ENCODE results near the gene FAM180A. TPM values are rescaled to one million over a fixed set of nuclear protein-coding genes. Genes with fewer than 3 reads are reported as not detected.

Gene FAM180A
- polyA plus RNA-seq, 1 of the 3 experiments (the other 2 are of a cell fraction), result 0.08 TPM

- H3K27me3 ChIP-seq (ENCODE audit: insufficient read depth), result no peaks in the 10 kb centered on the region
- no peak overlapping the region for H3K9ac ChIP-seq
- no peak overlapping the region for H2AFZ ChIP-seq (ENCODE audit: low read depth)
- H3K36me3 ChIP-seq (replicated peaks in 1 of 2; ENCODE audit: control insufficient read depth in 1 of 2, insufficient read depth in 2 of 2, low read length in 1 of 2), result no peaks in the 10 kb centered on the region
- no peak overlapping the region for H3K27ac ChIP-seq (ENCODE audit: low read depth in 2 of 2, low read length in 1 of 2)
- peaks cover 4% of the 10 kb centered on the region for H3F3A ChIP-seq (replicated peaks; ENCODE audit: insufficient read depth)
- H3K4me1 ChIP-seq (ENCODE audit: control insufficient read depth in 1 of 2, insufficient read depth in 2 of 2, low read depth in 1 of 2, low read length in 1 of 2), result peaks cover 0 to 14% of the 10 kb centered on the region in 2 experiments; a peak in 1 of 4 replicates
- no peaks in the 10 kb centered on the region for H3K9me2 ChIP-seq
- WGBS (ENCODE audit: low lambda C conversion rate), result 80% methylated on average over 4 of the region's 4 CpGs
- CTCF ChIA-PET, result interaction anchor here (1.9 kb wide), 1 partner anchor 95 kb away, joined by 6 read pairs; no protein-coding TSS in a partner anchor
- no peak overlapping the region for H3K4me3 ChIP-seq (ENCODE audit: low read depth in 2 of 2, low read length in 1 of 2)
- no peak overlapping the region for H3K4me2 ChIP-seq
- no peaks in the 10 kb centered on the region for H4K20me1 ChIP-seq (ENCODE audit: insufficient read depth)
- POLR2A ChIA-PET, result no interaction called here
- no peak for DNase-seq
- no peak for TF ChIP-seq GATA2 (CRISPR knock-in tag; IDR thresholded peaks at IDR 0.05)
- no peaks in the 10 kb centered on the region for H3K9me3 ChIP-seq
- no peaks in the 10 kb centered on the region for H3K79me2 ChIP-seq (ENCODE audit: insufficient read depth)
These were observed 19.9 kb upstream of the FAM180A start for GRCh38 chr7:135768467-135768866.

- TF ChIP-seq USF2 (IDR thresholded peaks at IDR 0.05; ENCODE audit: borderline replicate concordance, low read depth, low read length) (no peak), TEAD4 (IDR thresholded peaks at IDR 0.05; ENCODE audit: borderline replicate concordance, insufficient read depth) (no peak), CTCF (IDR thresholded peaks at IDR 0.05) (no peak), RFX5 (IDR thresholded peaks at IDR 0.05; ENCODE audit: low read length) (no peak), ELF1 (IDR thresholded peaks at IDR 0.05) (no peak), POLR2AphosphoS5 (IDR thresholded peaks at IDR 0.05; ENCODE audit: low read depth, low read length) (no peak), MXI1 (IDR thresholded peaks at IDR 0.05; ENCODE audit: low read depth, low read length) (no peak), JUND (IDR thresholded peaks at IDR 0.05) (no peak), EZH2phosphoT487 (IDR thresholded peaks at IDR 0.05; ENCODE audit: borderline replicate concordance, low read depth) (no peak), YY1 (IDR thresholded peaks at IDR 0.05; ENCODE audit: low read depth) (no peak), MAX (IDR thresholded peaks at IDR 0.05; ENCODE audit: low read depth) (no peak), IRF3 (IDR thresholded peaks at IDR 0.05; ENCODE audit: low read depth, low read length) (no peak), NRF1 (IDR thresholded peaks at IDR 0.05; ENCODE audit: low read depth, low read length) (no peak), NFIC (IDR thresholded peaks at IDR 0.05; ENCODE audit: borderline replicate concordance) (no peak), CHD2 (IDR thresholded peaks at IDR 0.05; ENCODE audit: low read length, partially characterized antibody) (no peak), RXRA (IDR thresholded peaks at IDR 0.05; ENCODE audit: borderline replicate concordance, low read depth) (no peak), FOXM1 (IDR thresholded peaks at IDR 0.05; ENCODE audit: low read depth) (no peak), RAD21 (IDR thresholded peaks at IDR 0.05; ENCODE audit: low read length) (no peak), GABPA (IDR thresholded peaks at IDR 0.05; ENCODE audit: low read depth) (no peak)
- no peak overlapping the region for H3K4me3 ChIP-seq (ENCODE audit: low read depth in 2 of 2, low read length in 1 of 2)
- no peaks in the 10 kb centered on the region for H3K9me3 ChIP-seq
- H2AFZ ChIP-seq (ENCODE audit: low read depth), result no peak overlapping the region
- DNase-seq, result no peak
- H3K4me1 ChIP-seq (ENCODE audit: control insufficient read depth in 1 of 2, insufficient read depth in 2 of 2, low read depth in 1 of 2, low read length in 1 of 2), result peaks cover 0 to 13% of the 10 kb centered on the region in 2 experiments; a peak in 1 of 4 replicates
- H3K4me2 ChIP-seq, result no peak overlapping the region
- no peaks in the 10 kb centered on the region for H3K27me3 ChIP-seq (ENCODE audit: insufficient read depth)
- 67% methylated on average over 3 of the region's 3 CpGs for WGBS (ENCODE audit: low lambda C conversion rate)
- H3K79me2 ChIP-seq (ENCODE audit: insufficient read depth), result no peaks in the 10 kb centered on the region
- H3K9ac ChIP-seq, result no peak overlapping the region
- H3K36me3 ChIP-seq (replicated peaks in 1 of 2; ENCODE audit: control insufficient read depth in 1 of 2, insufficient read depth in 2 of 2, low read length in 1 of 2), result no peaks in the 10 kb centered on the region
- no peak overlapping the region for H3K27ac ChIP-seq (ENCODE audit: low read depth in 2 of 2, low read length in 1 of 2)
- peaks cover 8% of the 10 kb centered on the region for H3F3A ChIP-seq (replicated peaks; ENCODE audit: insufficient read depth)
- H4K20me1 ChIP-seq (ENCODE audit: insufficient read depth), result no peaks in the 10 kb centered on the region
- CTCF ChIA-PET, result interaction anchor here (1.9 kb wide), 1 partner anchor 95 kb away, joined by 6 read pairs; no protein-coding TSS in a partner anchor
- no peaks in the 10 kb centered on the region for H3K9me2 ChIP-seq
- POLR2A ChIA-PET, result no interaction called here
These were observed 19.5 kb upstream of the FAM180A start for GRCh38 chr7:135768064-135768463.
